Gastrocnemius medialis (tissue), 4 donors: Measurements from ENCODE around the gene SSH3. TPM values are rescaled to one million over a fixed set of nuclear protein-coding genes. Genes with fewer than 3 reads are reported as not detected.

Experiments used
- ATAC-seq, 2 donors: fragments of 150-250 bp; one replicate each; pipeline ENCODE4 v1.9.1; 2016
- DNase-seq, 2 donors: peaks; one replicate each; pipeline ENCODE4 v3.0.0-alpha.2; 2019
- H3K27ac ChIP-seq, 4 donors: fragments of 200-600 bp; sonication (generic); 1 replicate in 1 of 4; 2 replicates in 3 of 4; pipeline ENCODE4 v1.5.1; 2016 to 2018; ENCODE audit warnings: mild to moderate bottlenecking in 2 of 4, moderate library complexity in 1 of 4
- H3K27me3 ChIP-seq, 3 donors: fragments of 200-600 bp; sonication (generic) in 2 of 3; 1 replicate in 1 of 3; 2 replicates in 2 of 3; pipeline versions ENCODE4 v1.5.1 to v1.6.0; 2016 to 2019; ENCODE audit warnings: mild to moderate bottlenecking in 1 of 3, moderate library complexity in 1 of 3
- H3K36me3 ChIP-seq, 2 donors: fragments of 200-600 bp; sonication (generic) in 1 of 2; one replicate each; pipeline ENCODE4 v1.5.1; 2017 to 2018
- H3K4me1 ChIP-seq, 2 donors: fragments of 200-600 bp; sonication (generic) in 1 of 2; one replicate each; pipeline ENCODE4 v1.5.1; 2016 to 2017; ENCODE audit warnings: mild to moderate bottlenecking in 2 of 2
- H3K4me3 ChIP-seq, 4 donors: fragments of 200-600 bp; sonication (generic) in 3 of 4; 1 replicate in 1 of 4; 2 replicates in 3 of 4; pipeline ENCODE4 v1.5.1; 2016 to 2019; ENCODE audit warnings: mild to moderate bottlenecking in 2 of 4
- H3K9me3 ChIP-seq, 3 donors: fragments of 200-600 bp; sonication (generic) in 2 of 3; 1 replicate in 1 of 3; 2 replicates in 2 of 3; pipeline ENCODE4 v1.5.1; 2016 to 2019
- POLR2A ChIP-seq, 2 donors: fragments of 450-650 bp; IDR thresholded peaks; one replicate each; pipeline ENCODE4 v1.6.1; 2017; ENCODE audit warnings: antibody characterized with exemption in 2 of 2, mild to moderate bottlenecking in 2 of 2, moderate library complexity in 2 of 2
- in situ Hi-C, 4 donors: fragments of 200-750 bp; cut with MboI; loops; one replicate each; pipeline versions ENCODE4 v1.15.0 to v1.8.0; 2017; ENCODE audit warnings: low sequenced_read_pairs in 4 of 4
- intact Hi-C: fragments of 100-400 bp; cut with DNase I; formaldehyde crosslinking; loops from one replicate; pipeline ENCODE4 v1.15.1; 2023; ENCODE audit warnings: low total_unique reads
- total RNA-seq, 4 donors: library from RNA; depleted of rRNA; stranded (reverse); fragments of >200 nt; gene quantifications; one replicate each; pipeline versions ENCODE4 v1.1.0 to v1.2.3, GENCODE V29; 2016
- TF ChIP-seq, protein P1 (sequence below), 5 experiments: fragments of 450-650 bp in 3 of 5; fragments of 200-600 bp in 2 of 5; sonication (generic) in 2 of 5; IDR thresholded peaks in 4 of 5; conservative IDR thresholded peaks in 1 of 5; 1 replicate in 4 of 5; 2 replicates in 1 of 5; pipeline ENCODE4 v1.5.1; 2016 to 2019; ENCODE audit warnings: antibody characterized with exemption in 5 of 5, mild to moderate bottlenecking in 3 of 5, moderate library complexity in 3 of 5

Gene SSH3
- total RNA-seq, 4 donors from 2014 or later = 7.9 to 16.3 (median 11.9) TPM

DNA sequence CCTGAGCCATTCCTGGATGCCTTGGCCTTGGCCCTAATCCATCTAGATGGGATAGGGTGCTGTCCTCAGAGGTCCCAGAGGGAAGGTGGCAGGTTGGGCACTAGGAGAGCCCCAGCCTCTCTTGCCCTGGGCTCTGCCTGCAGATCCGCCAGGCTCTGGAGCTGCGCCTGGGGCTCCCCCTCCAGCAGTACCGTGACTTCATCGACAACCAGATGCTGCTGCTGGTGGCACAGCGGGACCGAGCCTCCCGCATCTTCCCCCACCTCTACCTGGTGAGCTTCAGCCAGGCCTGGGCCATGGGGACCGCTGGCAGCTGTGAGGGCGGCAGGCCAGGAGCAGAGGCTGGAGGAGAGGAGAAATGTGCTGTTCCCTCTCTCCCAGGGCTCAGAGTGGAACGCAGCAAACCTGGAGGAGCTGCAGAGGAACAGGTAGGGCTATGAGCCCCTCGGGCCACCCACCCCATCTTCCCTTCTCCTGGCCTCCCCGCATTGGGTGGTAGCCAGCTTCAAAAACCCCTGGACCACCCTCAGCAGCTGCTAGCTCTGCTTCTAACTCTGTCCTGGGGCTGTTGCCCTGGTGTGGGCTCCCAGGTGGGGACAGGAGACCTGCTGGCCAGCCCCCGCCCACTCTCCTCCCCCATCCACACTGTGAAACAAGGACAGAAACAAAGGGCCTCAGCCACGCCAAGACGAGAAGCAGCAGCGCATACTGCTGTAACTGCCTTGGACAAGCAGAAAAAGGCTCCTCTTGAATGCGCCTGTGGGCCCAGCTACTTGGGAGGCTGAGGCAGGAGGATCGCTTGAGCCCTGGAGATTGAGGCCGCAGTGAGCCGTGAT lies 4.9 kb downstream of the SSH3 start:
- H3K4me1 ChIP-seq = peaks cover 7 to 11% of the 10 kb centered on the region in 2 donors
- no peak for DNase-seq
- intact Hi-C loops (no loop called here), in situ Hi-C loops (no loop called here)
- no peak for TF ChIP-seq POLR2A (IDR thresholded peaks at IDR 0.05)
- TF ChIP-seq, protein P1, sequence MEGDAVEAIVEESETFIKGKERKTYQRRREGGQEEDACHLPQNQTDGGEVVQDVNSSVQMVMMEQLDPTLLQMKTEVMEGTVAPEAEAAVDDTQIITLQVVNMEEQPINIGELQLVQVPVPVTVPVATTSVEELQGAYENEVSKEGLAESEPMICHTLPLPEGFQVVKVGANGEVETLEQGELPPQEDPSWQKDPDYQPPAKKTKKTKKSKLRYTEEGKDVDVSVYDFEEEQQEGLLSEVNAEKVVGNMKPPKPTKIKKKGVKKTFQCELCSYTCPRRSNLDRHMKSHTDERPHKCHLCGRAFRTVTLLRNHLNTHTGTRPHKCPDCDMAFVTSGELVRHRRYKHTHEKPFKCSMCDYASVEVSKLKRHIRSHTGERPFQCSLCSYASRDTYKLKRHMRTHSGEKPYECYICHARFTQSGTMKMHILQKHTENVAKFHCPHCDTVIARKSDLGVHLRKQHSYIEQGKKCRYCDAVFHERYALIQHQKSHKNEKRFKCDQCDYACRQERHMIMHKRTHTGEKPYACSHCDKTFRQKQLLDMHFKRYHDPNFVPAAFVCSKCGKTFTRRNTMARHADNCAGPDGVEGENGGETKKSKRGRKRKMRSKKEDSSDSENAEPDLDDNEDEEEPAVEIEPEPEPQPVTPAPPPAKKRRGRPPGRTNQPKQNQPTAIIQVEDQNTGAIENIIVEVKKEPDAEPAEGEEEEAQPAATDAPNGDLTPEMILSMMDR (IDR thresholded peaks at IDR 0.05 in 4 of 5, conservative IDR thresholded peaks at IDR 0.05 in 1 of 5) = no peak
- ATAC-seq = no peak
- H3K36me3 ChIP-seq = peaks cover 0 to 20% of the 10 kb centered on the region in 2 donors
- no peak overlapping the region for H3K27ac ChIP-seq
- no peaks in the 10 kb centered on the region for H3K27me3 ChIP-seq
- H3K4me3 ChIP-seq = no peak overlapping the region
- no peaks in the 10 kb centered on the region for H3K9me3 ChIP-seq

DNA sequence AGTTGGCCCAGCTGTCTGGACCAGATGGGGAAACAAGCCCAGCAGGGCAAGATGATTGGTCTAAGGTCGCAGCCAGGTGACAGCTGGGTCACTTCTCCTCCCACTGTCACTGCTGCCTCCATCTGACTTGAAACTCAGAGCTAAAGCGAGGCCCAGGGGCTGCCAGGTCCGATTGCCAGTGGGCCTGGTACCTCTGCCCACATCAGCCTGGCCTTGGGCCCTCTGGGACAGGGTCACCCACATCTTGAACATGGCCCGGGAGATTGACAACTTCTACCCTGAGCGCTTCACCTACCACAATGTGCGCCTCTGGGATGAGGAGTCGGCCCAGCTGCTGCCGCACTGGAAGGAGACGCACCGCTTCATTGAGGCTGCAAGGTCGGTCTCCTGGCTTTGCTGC lies 5.8 kb downstream of the SSH3 start:
- TF ChIP-seq, protein P1 (IDR thresholded peaks at IDR 0.05 in 4 of 5, conservative IDR thresholded peaks at IDR 0.05 in 1 of 5) = no peak
- no peak for TF ChIP-seq POLR2A (IDR thresholded peaks at IDR 0.05)
- Histone ChIP-seq H3K4me3 (no peak overlapping the region), H3K36me3 (peaks cover 0 to 20% of the 10 kb centered on the region in 2 donors), H3K27me3 (no peaks in the 10 kb centered on the region), H3K27ac (no peak overlapping the region), H3K4me1 (peaks cover 6 to 8% of the 10 kb centered on the region in 2 donors), H3K9me3 (no peaks in the 10 kb centered on the region)
- in situ Hi-C loops = no loop called here
- intact Hi-C loops = no loop called here
- DNase-seq (no peak), ATAC-seq (no peak)

DNA sequence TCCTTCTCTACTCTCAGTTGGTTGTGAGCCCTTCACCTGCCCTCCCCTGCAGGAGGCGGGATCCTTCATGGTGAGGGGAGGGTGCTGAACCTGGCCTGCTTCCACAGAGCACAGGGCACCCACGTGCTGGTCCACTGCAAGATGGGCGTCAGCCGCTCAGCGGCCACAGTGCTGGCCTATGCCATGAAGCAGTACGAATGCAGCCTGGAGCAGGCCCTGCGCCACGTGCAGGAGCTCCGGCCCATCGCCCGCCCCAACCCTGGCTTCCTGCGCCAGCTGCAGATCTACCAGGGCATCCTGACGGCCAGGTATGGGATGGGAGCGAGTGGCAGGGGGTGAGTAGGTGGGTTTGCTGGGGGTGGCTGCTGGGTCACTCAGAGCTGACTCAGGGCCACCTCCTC lies 6.3 kb downstream of the SSH3 start:
- Histone ChIP-seq H3K36me3 (peaks cover 0 to 20% of the 10 kb centered on the region in 2 donors), H3K9me3 (no peaks in the 10 kb centered on the region), H3K27ac (no peak overlapping the region), H3K27me3 (no peaks in the 10 kb centered on the region), H3K4me3 (no peak overlapping the region), H3K4me1 (peaks cover under 1 to 3% of the 10 kb centered on the region in 2 donors)
- TF ChIP-seq, protein P1 (IDR thresholded peaks at IDR 0.05 in 4 of 5, conservative IDR thresholded peaks at IDR 0.05 in 1 of 5) = no peak
- no peak for TF ChIP-seq POLR2A (IDR thresholded peaks at IDR 0.05)
- intact Hi-C loops = no loop called here
- in situ Hi-C loops = loop anchor here in 2 of 4 donors (5.0 to 10.0 kb wide), 2 partner anchors 42 to 45 kb away; partner anchors contain the start of gene GRK2 (in 2 of the 2)
- no peak for DNase-seq
- no peak for ATAC-seq

DNA sequence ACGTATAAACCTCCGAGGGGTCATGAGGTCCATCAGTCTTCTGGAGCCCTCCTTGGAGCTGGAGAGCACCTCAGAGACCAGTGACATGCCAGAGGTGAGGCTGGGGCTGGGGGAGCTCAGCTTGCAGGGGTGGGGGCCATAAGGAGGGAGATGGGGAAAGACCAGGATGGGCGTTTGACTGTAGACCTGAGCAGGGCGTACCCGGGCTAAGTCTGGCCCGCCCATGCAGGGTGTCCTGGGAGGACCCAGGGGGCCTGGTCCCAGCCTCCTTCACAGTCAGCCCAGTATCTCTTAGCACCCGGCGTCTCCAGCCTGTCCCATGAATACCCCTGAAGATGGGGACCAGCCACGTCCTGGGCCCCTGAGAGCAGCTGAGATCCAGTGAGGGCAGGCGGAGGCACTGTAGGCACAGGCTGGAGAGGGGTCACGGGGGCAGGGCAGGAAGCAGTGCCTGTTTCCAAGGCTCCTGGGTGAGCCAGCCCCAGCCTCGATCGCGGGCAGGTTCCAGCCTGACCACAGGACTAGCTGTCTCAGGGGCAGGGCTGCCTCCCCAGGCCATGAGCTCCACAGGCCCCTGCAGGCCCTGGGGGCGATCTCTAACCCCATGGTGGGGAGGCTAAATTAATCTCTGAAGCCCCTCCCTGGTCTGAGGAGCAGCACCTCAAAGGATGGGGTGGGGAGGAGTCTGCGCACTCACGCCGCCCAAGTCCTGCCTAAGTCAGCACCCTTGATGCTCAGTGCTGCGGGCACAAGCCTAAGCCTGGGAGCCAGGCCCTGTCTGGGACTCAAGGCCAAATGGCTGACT lies 7.1 kb downstream of the SSH3 start:
- peaks cover 0 to 20% of the 10 kb centered on the region in 2 donors for H3K36me3 ChIP-seq
- H3K9me3 ChIP-seq = no peaks in the 10 kb centered on the region
- intact Hi-C loops (no loop called here), in situ Hi-C loops (loop anchor here in 2 of 4 donors (5.0 to 10.0 kb wide), 2 partner anchors 43 to 46 kb away; partner anchors contain the start of gene GRK2 (in 2 of the 2))
- DNase-seq = no peak
- H3K27me3 ChIP-seq = no peaks in the 10 kb centered on the region
- TF ChIP-seq, protein P1 (IDR thresholded peaks at IDR 0.05 in 4 of 5, conservative IDR thresholded peaks at IDR 0.05 in 1 of 5) = no peak
- TF ChIP-seq POLR2A (IDR thresholded peaks at IDR 0.05) = no peak
- H3K4me3 ChIP-seq = no peak overlapping the region
- H3K4me1 ChIP-seq = no peaks in the 10 kb centered on the region
- H3K27ac ChIP-seq = no peak overlapping the region
- no peak for ATAC-seq
